AG04450 (cell line): ENCODE measurements around the gene NPHP3. TPM values are rescaled to one million over a fixed set of nuclear protein-coding genes. Genes with fewer than 3 reads are reported as not detected.

Experiments
- CTCF ChIA-PET: fragments of 300-600, 350-600 bp; formaldehyde crosslinking; extraction: SDS; loops from one replicate; lab custom pipeline; 2022; ENCODE audit warnings: antibody characterized with exemption, inconsistent platforms; lab: Charles Lee
- POLR2A ChIA-PET: fragments of 350-600 bp; formaldehyde crosslinking; extraction: SDS; loops from one replicate; lab custom pipeline; 2021; ENCODE audit warnings: antibody characterized with exemption, inconsistent platforms; lab: Yijun Ruan, JAX
- DNase-seq: peaks from one replicate; pipeline ENCODE4 v3.0.0-alpha.2; 2011; ENCODE audit warnings: low read depth, low spot score
- H3K27ac ChIP-seq: one replicate; pipeline ENCODE4 v1.5.1; 2012; ENCODE audit warnings: low read depth, low read length, control low read depth
- H3K27me3 ChIP-seq: one replicate; pipeline ENCODE4 v1.6.0; 2012; ENCODE audit warnings: low read length; ENCODE audit not compliant: control insufficient read depth, insufficient read depth
- H3K4me3 ChIP-seq: 2 replicates; pipeline ENCODE4 v1.5.1; 2011; ENCODE audit warnings: mild to moderate bottlenecking, low read depth, low read length, control low read depth
- H3K9me3 ChIP-seq: 2 replicates; pipeline ENCODE4 v1.5.1; 2012; ENCODE audit warnings: low read length; ENCODE audit not compliant: control insufficient read depth, insufficient read depth
- CTCF ChIP-seq: IDR thresholded peaks from 2 replicates; pipeline ENCODE4 v1.5.1; 2011; ENCODE audit warnings: low read depth, low read length, control low read depth, inconsistent platforms
- polyA plus RNA-seq: library from polyadenylated mRNA; depleted of rRNA; stranded (reverse); fragments of >200 nt; gene quantifications from 2 replicates; pipeline ENCODE4 v1.2.3, GENCODE V29; 2011

The NPHP3 gene
- polyA plus RNA-seq, 1 experiment: 40.4 TPM

GRCh38 chr3:132661101-132661500 lies 61.1 kb downstream of the NPHP3 start:
- ChIA-PET CTCF (interaction anchor here (1.0 to 9.2 kb wide), 5 partner anchors 9 to 140 kb away, joined by 3 to 65 read pairs (median 7); no protein-coding TSS in a partner anchor), POLR2A (interaction anchor here (1.1 kb wide), 1 partner anchor 118 kb away, joined by 4 read pairs; no protein-coding TSS in a partner anchor)
- H3K27me3 ChIP-seq: no peaks in the 10 kb centered on the region
- no peaks in the 10 kb centered on the region; the same call in 1 of the 2 replicates for H3K9me3 ChIP-seq
- no peak for DNase-seq
- H3K27ac ChIP-seq: no peak overlapping the region
- peak overlapping the region; percentile 76 for H3K4me3 ChIP-seq
- TF ChIP-seq CTCF: no peak

GRCh38 chr3:132660811-132661070 lies 61.5 kb downstream of the NPHP3 start:
- Histone ChIP-seq H3K27me3 (no peaks in the 10 kb centered on the region), H3K27ac (peak overlapping the region; percentile 84), H3K9me3 (no peaks in the 10 kb centered on the region; the same call in 1 of the 2 replicates), H3K4me3 (peak overlapping the region; percentile 76)
- no peak for DNase-seq
- no peak for TF ChIP-seq CTCF
- POLR2A ChIA-PET: interaction anchor here (1.1 kb wide), 1 partner anchor 117 kb away, joined by 4 read pairs; no protein-coding TSS in a partner anchor
- CTCF ChIA-PET: interaction anchor here (1.0 to 9.2 kb wide), 4 partner anchors 9 to 127 kb away, joined by 5 to 65 read pairs (median 18); no protein-coding TSS in a partner anchor

GRCh38 chr3:132660052-132660810 lies 62.0 kb downstream of the NPHP3 start, which contains the start of gene UBA5:
Gene UBA5, plus strand, starts transcription at chr3:132660329. Its CDS starts 209 bp downstream, at chr3:132660538.
- Histone ChIP-seq H3K4me3 (peak within 1 kb of the TSS; percentile 76), H3K27me3 (no peaks in the 10 kb centered on the region), H3K27ac (peak within 1 kb of the TSS; percentile 84), H3K9me3 (no peaks in the 10 kb centered on the region; the same call in 1 of the 2 replicates)
- CTCF ChIA-PET: interaction anchor here (1.0 to 9.2 kb wide), 6 partner anchors 10 to 126 kb away, joined by 4 to 65 read pairs (median 8); no protein-coding TSS in a partner anchor
- POLR2A ChIA-PET: interaction anchor here (1.1 kb wide), 1 partner anchor 117 kb away, joined by 4 read pairs; no protein-coding TSS in a partner anchor
- no peak for DNase-seq
- no peak for TF ChIP-seq CTCF

GRCh38 chr3:132659365-132660051 lies 62.7 kb downstream of the NPHP3 start, which contains the start of gene ACAD11:
Gene ACAD11, minus strand, starts transcription at chr3:132659809. Its CDS starts 58 bp downstream, at chr3:132659751.
- ChIA-PET CTCF (interaction anchor here (0.7 to 9.2 kb wide), 10 partner anchors 12 to 170 kb away, joined by 3 to 65 read pairs (median 4); no protein-coding TSS in a partner anchor), POLR2A (no interaction called here)
- Histone ChIP-seq H3K27ac (peak within 1 kb of the TSS; percentile 84), H3K4me3 (peak within 1 kb of the TSS; percentile 76), H3K9me3 (no peaks in the 10 kb centered on the region; the same call in 1 of the 2 replicates), H3K27me3 (no peaks in the 10 kb centered on the region)
- peak; percentile 76 for TF ChIP-seq CTCF
- peak; percentile 15 for DNase-seq
